GM23338 (cell line): ENCODE data around the gene WNT1. TPM values are rescaled to one million over a fixed set of nuclear protein-coding genes. Genes with fewer than 3 reads are reported as not detected.

Source experiments
- ATAC-seq: fragments of 200-7000 bp; cut with Tn5 transposase; 3 replicates; pipeline ENCODE4 v1.9.1; 2020
- DNase-seq: peaks from one replicate; pipeline ENCODE4 v3.0.0-alpha.2; 2015; ENCODE audit warnings: low spot score
- H2AFZ ChIP-seq: fragments of 200-600 bp; sonication (generic); 2 replicates; pipeline ENCODE4 v1.8.0; 2016; ENCODE audit warnings: antibody characterized with exemption, mild to moderate bottlenecking, moderate library complexity
- H3F3A ChIP-seq: fragments of 200-600 bp; sonication (generic); replicated peaks from 2 replicates; pipeline ENCODE4 v1.8.0; 2017; ENCODE audit warnings: antibody characterized with exemption, mixed run types, low read depth
- H3K27ac ChIP-seq: fragments of 200-600 bp; sonication (generic); 2 replicates; pipeline ENCODE4 v1.6.1; 2016; ENCODE audit warnings: low read depth
- H3K27me3 ChIP-seq: fragments of 200-600 bp; sonication (generic); 2 replicates; pipeline ENCODE4 v1.8.0; 2016; ENCODE audit warnings: mild to moderate bottlenecking, mixed run types, moderate library complexity; ENCODE audit not compliant: insufficient read depth
- H3K36me3 ChIP-seq: fragments of 200-600 bp; sonication (generic); 2 replicates; pipeline ENCODE4 v1.8.0; 2016; ENCODE audit warnings: mild to moderate bottlenecking; ENCODE audit not compliant: insufficient read depth
- H3K4me1 ChIP-seq: fragments of 200-600 bp; sonication (generic); 2 replicates; pipeline ENCODE4 v1.8.0; 2016; ENCODE audit warnings: mild to moderate bottlenecking, moderate library complexity; ENCODE audit not compliant: insufficient read depth
- H3K4me2 ChIP-seq: fragments of 200-600 bp; sonication (generic); 2 replicates; pipeline ENCODE4 v1.7.1; 2017; ENCODE audit warnings: mixed run types
- H3K4me3 ChIP-seq: fragments of 200-600 bp; sonication (generic); 2 replicates; pipeline ENCODE4 v1.6.1; 2016; ENCODE audit warnings: mixed run types
- H3K79me2 ChIP-seq: fragments of 200-600 bp; sonication (generic); replicated peaks from 2 replicates; pipeline ENCODE4 v1.8.0; 2017; ENCODE audit warnings: mild to moderate bottlenecking; ENCODE audit not compliant: insufficient read depth
- H3K9me2 ChIP-seq: fragments of 200-600 bp; sonication (generic); 2 replicates; pipeline ENCODE4 v1.8.0; 2017; ENCODE audit not compliant: insufficient read depth
- H4K20me1 ChIP-seq: fragments of 200-600 bp; sonication (generic); replicated peaks from 2 replicates; pipeline ENCODE4 v1.8.0; 2017; ENCODE audit warnings: mild to moderate bottlenecking; ENCODE audit not compliant: insufficient read depth
- H3K27ac Mint-ChIP-seq: 2 replicates; pipeline ENCODE4 v1.8.0; 2020; ENCODE audit warnings: inconsistent platforms, mild to moderate bottlenecking, moderate library complexity, mixed read lengths
- H3K27me3 Mint-ChIP-seq: 3 replicates; pipeline ENCODE4 v1.8.0; 2022; ENCODE audit warnings: low read depth, mild to moderate bottlenecking, moderate library complexity, mixed read lengths, inconsistent platforms; ENCODE audit not compliant: insufficient read depth, poor library complexity
- H3K36me3 Mint-ChIP-seq: 3 replicates; pipeline ENCODE4 v1.8.0; 2021; ENCODE audit warnings: low read depth, mild to moderate bottlenecking, inconsistent platforms, moderate library complexity, mixed read lengths
- H3K4me1 Mint-ChIP-seq: 3 replicates; pipeline ENCODE4 v1.8.0; 2020; ENCODE audit warnings: mild to moderate bottlenecking, inconsistent platforms, mixed read lengths
- H3K4me3 Mint-ChIP-seq: 3 replicates; pipeline ENCODE4 v1.8.0; 2021; ENCODE audit warnings: moderate library complexity, mild to moderate bottlenecking, inconsistent platforms, mixed read lengths
- H3K9me3 Mint-ChIP-seq: 3 replicates; pipeline ENCODE4 v1.8.0; 2020; ENCODE audit warnings: moderate library complexity, mild to moderate bottlenecking, inconsistent platforms, mixed read lengths
- CTCF ChIP-seq, 2 experiments: fragments of 200-600 bp in 1 of 2; sonication (generic) in 1 of 2; conservative IDR thresholded peaks; 2 replicates each; pipeline versions ENCODE4 v1.5.1 to v1.6.1; 2016 to 2017; ENCODE audit warnings: antibody characterized with exemption in 2 of 2, low read depth in 2 of 2, mild to moderate bottlenecking in 2 of 2, moderate library complexity in 1 of 2
- EZH2 ChIP-seq: fragments of 200-600 bp; sonication (generic); IDR thresholded peaks from one replicate; pipeline ENCODE4 v1.8.0; 2017; ENCODE audit warnings: antibody characterized with exemption, mild to moderate bottlenecking, low read depth; ENCODE audit not compliant: unreplicated experiment
- EZH2phosphoT487 ChIP-seq: fragments of 200-600 bp; sonication (generic); IDR thresholded peaks from one replicate; pipeline ENCODE4 v1.8.1; 2018; ENCODE audit warnings: antibody characterized with exemption; ENCODE audit not compliant: unreplicated experiment
- JUNB ChIP-seq: IDR thresholded peaks from one replicate; pipeline ENCODE4 v1.6.1; 2016; ENCODE audit warnings: antibody characterized with exemption; ENCODE audit not compliant: unreplicated experiment
- NANOG ChIP-seq: IDR thresholded peaks from 2 replicates; pipeline ENCODE4 v1.6.1; 2016; ENCODE audit warnings: antibody characterized with exemption, borderline replicate concordance
- REST ChIP-seq: IDR thresholded peaks from one replicate; pipeline ENCODE4 v1.6.1; 2018; ENCODE audit warnings: antibody characterized with exemption; ENCODE audit not compliant: unreplicated experiment
- STAT1 ChIP-seq: IDR thresholded peaks from one replicate; pipeline ENCODE4 v1.6.1; 2016; ENCODE audit warnings: antibody characterized with exemption; ENCODE audit not compliant: unreplicated experiment
- ZNF114 ChIP-seq: fragments of 250-450 bp; sonication (Bioruptor Pico); IDR thresholded peaks from 2 replicates; pipeline ENCODE4 v1.5.0; 2020; ENCODE audit warnings: mild to moderate bottlenecking, moderate library complexity
- ZNF331 ChIP-seq: fragments of 250-450 bp; sonication (Bioruptor Pico); IDR thresholded peaks from 2 replicates; pipeline ENCODE4 v1.5.0; 2020; ENCODE audit warnings: low read depth, mild to moderate bottlenecking, moderate library complexity
- ZNF462 ChIP-seq: fragments of 250-450 bp; sonication (Bioruptor Pico); IDR thresholded peaks from 2 replicates; pipeline ENCODE4 v1.5.0; 2020; ENCODE audit warnings: mild to moderate bottlenecking, moderate library complexity
- polyA plus RNA-seq: library from polyadenylated mRNA; unstranded; fragments of >200 nt; fragmentation: Nextera tagmentation; extraction: Ambion mirVana; gene quantifications from 2 replicates; pipeline ENCODE4 v1.2.1, GENCODE V29; 2016
- total RNA-seq: library from RNA; depleted of rRNA; stranded (reverse); fragments of >200 nt; shearing (Covaris generic); gene quantifications from 2 replicates; pipeline ENCODE4 v1.2.3, GENCODE V29; 2014
- TF ChIP-seq, protein P1 (sequence below): IDR thresholded peaks from 2 replicates; pipeline ENCODE4 v1.6.1; 2016; ENCODE audit warnings: antibody characterized with exemption

The WNT1 gene
- total and polyA plus RNA-seq, 2 experiments from 2014 or later: not detected

- no peak overlapping the region for H2AFZ ChIP-seq
- H3K27me3 ChIP-seq: peaks cover 92% of the 10 kb centered on the region
- DNase-seq (no peak), ATAC-seq (no peak)
- Mint-ChIP-seq H3K27ac (no peak overlapping the region), H3K4me3 (no peak overlapping the region; the same call in 2 of the 3 replicates), H3K27me3 (peaks cover 50% of the 10 kb centered on the region), H3K4me1 (peaks cover 20% of the 10 kb centered on the region), H3K9me3 (no peaks in the 10 kb centered on the region), H3K36me3 (no peaks in the 10 kb centered on the region)
- no peaks in the 10 kb centered on the region for H3K36me3 ChIP-seq
- H3K4me1 ChIP-seq: peaks cover 7% of the 10 kb centered on the region; the same call in 1 of the 2 replicates
- H4K20me1 ChIP-seq: 0 out of 2 replicates have a peak, but pooled peaks cover 4% of the 10 kb centered on the region
- no peaks in the 10 kb centered on the region for H3K9me2 ChIP-seq
- H3K79me2 ChIP-seq: no peaks in the 10 kb centered on the region
- H3K4me3 ChIP-seq: no peak overlapping the region
- H3K4me2 ChIP-seq: no peak overlapping the region
- H3F3A ChIP-seq: peaks cover 16% of the 10 kb centered on the region; the same call in 1 of the 2 replicates
- no peak for TF ChIP-seq ZNF114
- no peak for TF ChIP-seq ZNF331
- TF ChIP-seq EZH2phosphoT487: no peak
- TF ChIP-seq EZH2: no peak
- TF ChIP-seq ZNF462: no peak
- no peak for TF ChIP-seq STAT1
- no peak for TF ChIP-seq REST
- TF ChIP-seq, protein P1, sequence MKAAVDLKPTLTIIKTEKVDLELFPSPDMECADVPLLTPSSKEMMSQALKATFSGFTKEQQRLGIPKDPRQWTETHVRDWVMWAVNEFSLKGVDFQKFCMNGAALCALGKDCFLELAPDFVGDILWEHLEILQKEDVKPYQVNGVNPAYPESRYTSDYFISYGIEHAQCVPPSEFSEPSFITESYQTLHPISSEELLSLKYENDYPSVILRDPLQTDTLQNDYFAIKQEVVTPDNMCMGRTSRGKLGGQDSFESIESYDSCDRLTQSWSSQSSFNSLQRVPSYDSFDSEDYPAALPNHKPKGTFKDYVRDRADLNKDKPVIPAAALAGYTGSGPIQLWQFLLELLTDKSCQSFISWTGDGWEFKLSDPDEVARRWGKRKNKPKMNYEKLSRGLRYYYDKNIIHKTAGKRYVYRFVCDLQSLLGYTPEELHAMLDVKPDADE: no peak
- no peak for TF ChIP-seq CTCF (conservative IDR thresholded peaks at IDR 0.05; ENCODE audit: low read depth in 2 of 2)
- no peak for TF ChIP-seq NANOG
- TF ChIP-seq JUNB: no peak
- no peak overlapping the region for H3K27ac ChIP-seq
Observed at GRCh38 chr12:48993787-48994186, 15.7 kb downstream of the WNT1 start.
